ENCODE results near the gene DNAH1.

GRCh38 chr3:52401021-52401420 lies 84.9 kb downstream of the DNAH1 start:
- TF ChIP-seq CTCF (conservative IDR thresholded peaks at IDR 0.05) (no peak), EZH2 (IDR thresholded peaks at IDR 0.05; ENCODE audit: low read depth) (no peak)

Data from PC-9 (cell line).